Brain microvascular endothelial cell (primary cell): ENCODE data around the gene CDS2.

Experiments used
- DNase-seq: peaks from one replicate; pipeline ENCODE4 v3.0.0-alpha.2; 2020
- H3K27ac ChIP-seq: fragments of 250-450 bp; sonication (Bioruptor Pico); 2 replicates; pipeline ENCODE4 v1.5.1; 2020; ENCODE audit warnings: mild to moderate bottlenecking, moderate library complexity
- H3K27me3 ChIP-seq: fragments of 250-450 bp; sonication (Bioruptor Pico); replicated peaks from 2 replicates; pipeline ENCODE4 v1.5.1; 2020; ENCODE audit warnings: mild to moderate bottlenecking
- H3K36me3 ChIP-seq: fragments of 250-450 bp; sonication (Bioruptor Pico); replicated peaks from 2 replicates; pipeline ENCODE4 v1.5.1; 2020; ENCODE audit warnings: mild to moderate bottlenecking
- H3K4me3 ChIP-seq: 2 replicates; pipeline ENCODE4 v1.5.1; 2011; ENCODE audit warnings: low read depth, mild to moderate bottlenecking, control low read depth, low read length, moderate library complexity
- in situ Hi-C: cut with HindIII; loops from 2 replicates; pipeline ENCODE4 v1.10.0; 2017; ENCODE audit warnings: low sequenced_read_pairs, low pct_ligation_motif_present
- TF ChIP-seq, protein P1 (sequence below): IDR thresholded peaks from 2 replicates; pipeline ENCODE4 v1.5.1; 2011; ENCODE audit warnings: low read depth, mild to moderate bottlenecking, moderate library complexity, low read length, control low read depth, inconsistent platforms; ENCODE audit errors: missing control alignments

The CDS2 gene

DNA sequence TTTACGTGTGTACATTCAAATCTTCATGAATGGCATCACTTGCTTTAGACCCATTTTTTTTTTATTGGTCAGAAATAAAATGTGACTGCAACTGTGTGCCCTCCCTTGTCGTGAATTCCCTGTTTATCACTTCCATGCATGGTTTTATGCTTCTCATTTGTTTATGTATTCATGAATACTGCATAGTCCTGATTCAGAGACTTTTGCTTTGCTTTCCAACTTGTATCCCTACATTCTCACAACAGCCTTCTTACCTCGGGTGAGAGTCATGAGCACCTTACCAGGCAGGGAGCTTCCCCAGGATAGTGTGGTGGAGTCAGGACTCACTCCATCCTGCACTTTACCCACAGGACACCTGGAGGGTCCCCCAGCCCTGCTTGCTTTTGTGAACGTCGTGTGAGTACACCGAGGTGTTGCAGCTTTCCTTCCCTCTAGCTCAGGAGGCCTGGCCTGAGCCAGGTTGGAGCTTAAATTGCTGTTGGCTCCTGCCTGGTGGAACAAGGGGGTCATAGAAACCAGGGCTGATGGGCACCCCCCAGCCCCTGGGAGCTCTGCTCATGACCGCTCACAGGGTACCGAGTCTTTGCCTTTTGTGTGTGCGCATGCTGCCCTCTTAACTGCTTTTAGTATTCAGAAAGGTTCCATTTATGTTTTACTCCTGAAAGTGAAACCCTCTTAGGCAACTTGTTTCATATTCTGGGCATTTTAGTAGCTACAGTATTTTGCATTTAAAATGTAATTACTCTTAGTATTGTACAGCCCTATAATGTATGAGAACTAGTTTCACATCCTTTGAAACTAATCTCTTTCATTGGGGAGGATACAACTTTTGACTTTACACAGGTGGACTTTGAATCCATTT, 66.0 kb downstream of the CDS2 start:
- no peak for DNase-seq
- H3K4me3 ChIP-seq, result no peak overlapping the region
- peaks cover 5% of the 10 kb centered on the region for H3K36me3 ChIP-seq
- H3K27me3 ChIP-seq, result no peaks in the 10 kb centered on the region
- in situ Hi-C loops, result no loop called here
- H3K27ac ChIP-seq, result no peak overlapping the region
- TF ChIP-seq, protein P1, sequence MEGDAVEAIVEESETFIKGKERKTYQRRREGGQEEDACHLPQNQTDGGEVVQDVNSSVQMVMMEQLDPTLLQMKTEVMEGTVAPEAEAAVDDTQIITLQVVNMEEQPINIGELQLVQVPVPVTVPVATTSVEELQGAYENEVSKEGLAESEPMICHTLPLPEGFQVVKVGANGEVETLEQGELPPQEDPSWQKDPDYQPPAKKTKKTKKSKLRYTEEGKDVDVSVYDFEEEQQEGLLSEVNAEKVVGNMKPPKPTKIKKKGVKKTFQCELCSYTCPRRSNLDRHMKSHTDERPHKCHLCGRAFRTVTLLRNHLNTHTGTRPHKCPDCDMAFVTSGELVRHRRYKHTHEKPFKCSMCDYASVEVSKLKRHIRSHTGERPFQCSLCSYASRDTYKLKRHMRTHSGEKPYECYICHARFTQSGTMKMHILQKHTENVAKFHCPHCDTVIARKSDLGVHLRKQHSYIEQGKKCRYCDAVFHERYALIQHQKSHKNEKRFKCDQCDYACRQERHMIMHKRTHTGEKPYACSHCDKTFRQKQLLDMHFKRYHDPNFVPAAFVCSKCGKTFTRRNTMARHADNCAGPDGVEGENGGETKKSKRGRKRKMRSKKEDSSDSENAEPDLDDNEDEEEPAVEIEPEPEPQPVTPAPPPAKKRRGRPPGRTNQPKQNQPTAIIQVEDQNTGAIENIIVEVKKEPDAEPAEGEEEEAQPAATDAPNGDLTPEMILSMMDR, result no peak

DNA sequence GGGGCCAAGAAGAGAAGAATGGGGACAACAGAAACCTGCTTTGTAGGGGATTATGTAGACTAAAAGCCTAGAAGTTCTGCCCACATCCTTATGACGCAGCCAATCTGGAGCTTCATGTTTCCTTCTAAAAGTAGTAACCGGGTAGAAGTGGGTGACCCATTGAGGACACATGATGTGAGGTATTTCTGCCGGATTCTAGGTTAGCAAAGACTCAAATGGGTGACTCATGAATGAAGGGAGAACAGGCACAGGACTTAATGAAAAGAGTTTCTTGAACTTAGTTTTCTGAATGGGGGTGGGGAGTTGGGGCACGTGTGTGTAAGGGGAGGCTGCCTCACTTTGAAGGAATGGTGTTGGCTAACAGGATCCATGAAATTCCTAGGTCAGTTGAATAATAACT, 68.8 kb downstream of the CDS2 start:
- no peak overlapping the region for H3K4me3 ChIP-seq
- no peaks in the 10 kb centered on the region for H3K27me3 ChIP-seq
- peaks cover 7% of the 10 kb centered on the region for H3K36me3 ChIP-seq
- no peak overlapping the region for H3K27ac ChIP-seq
- DNase-seq, result peak; percentile 38
- in situ Hi-C loops, result no loop called here
- TF ChIP-seq, protein P1, result no peak

DNA sequence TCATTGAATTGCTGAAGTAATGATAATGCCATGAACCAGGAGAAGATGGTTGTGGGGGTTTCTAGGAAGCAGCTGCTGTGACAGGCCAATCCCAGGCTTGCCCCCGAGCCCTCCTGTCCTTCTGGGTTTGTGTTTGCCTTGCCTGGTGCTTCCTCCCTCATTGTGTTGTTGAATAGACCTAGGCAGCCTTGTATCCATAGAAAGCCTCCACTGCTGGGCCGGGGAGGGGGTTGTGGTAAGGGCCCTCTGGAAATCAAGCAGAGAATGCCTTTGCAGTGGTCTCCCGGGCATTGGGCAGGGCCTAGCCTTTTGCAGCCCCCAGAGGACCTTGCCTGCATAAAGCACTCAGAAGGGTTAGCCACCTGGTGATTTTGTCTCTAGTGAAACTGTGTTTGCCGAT, 69.3 kb downstream of the CDS2 start:
- in situ Hi-C loops, result no loop called here

DNA sequence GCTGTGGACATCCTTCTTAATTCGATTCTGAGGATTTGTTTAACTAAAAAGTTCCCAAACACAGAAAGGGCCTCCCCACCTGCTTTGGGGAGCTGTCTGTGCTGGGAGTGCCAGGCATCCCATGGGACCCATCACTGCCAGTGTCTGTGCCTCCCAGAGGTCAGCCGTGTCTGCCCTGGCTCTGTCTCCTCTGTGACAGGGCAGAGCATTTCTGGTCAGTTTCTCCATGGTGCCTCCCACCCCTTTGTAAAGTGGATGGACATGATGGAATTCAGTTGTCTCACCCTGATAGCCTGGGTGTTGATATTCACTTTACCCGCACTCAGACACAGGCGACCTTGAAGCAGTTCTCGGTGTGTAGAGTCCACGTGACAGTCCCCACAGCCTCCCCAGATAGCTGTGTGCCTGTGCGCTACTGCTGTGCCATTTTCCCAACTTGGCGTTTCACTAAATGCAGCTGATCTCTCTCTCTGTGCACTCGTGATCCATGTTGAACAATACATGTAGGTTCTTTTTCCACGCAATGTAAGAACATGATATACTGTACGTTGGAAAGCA, 70.5 kb downstream of the CDS2 start:
- no peak overlapping the region for H3K27ac ChIP-seq
- H3K36me3 ChIP-seq, result peaks cover 7% of the 10 kb centered on the region
- no peak overlapping the region for H3K4me3 ChIP-seq
- in situ Hi-C loops, result no loop called here
- no peak for DNase-seq
- TF ChIP-seq, protein P1, result no peak
- no peaks in the 10 kb centered on the region for H3K27me3 ChIP-seq

More for the DNA sequence above, 69.3 kb downstream of the CDS2 start:
- TF ChIP-seq, protein P1, result no peak
- Histone ChIP-seq H3K27me3 (no peaks in the 10 kb centered on the region), H3K4me3 (no peak overlapping the region), H3K36me3 (peaks cover 7% of the 10 kb centered on the region), H3K27ac (no peak overlapping the region)
- DNase-seq, result no peak

DNA sequence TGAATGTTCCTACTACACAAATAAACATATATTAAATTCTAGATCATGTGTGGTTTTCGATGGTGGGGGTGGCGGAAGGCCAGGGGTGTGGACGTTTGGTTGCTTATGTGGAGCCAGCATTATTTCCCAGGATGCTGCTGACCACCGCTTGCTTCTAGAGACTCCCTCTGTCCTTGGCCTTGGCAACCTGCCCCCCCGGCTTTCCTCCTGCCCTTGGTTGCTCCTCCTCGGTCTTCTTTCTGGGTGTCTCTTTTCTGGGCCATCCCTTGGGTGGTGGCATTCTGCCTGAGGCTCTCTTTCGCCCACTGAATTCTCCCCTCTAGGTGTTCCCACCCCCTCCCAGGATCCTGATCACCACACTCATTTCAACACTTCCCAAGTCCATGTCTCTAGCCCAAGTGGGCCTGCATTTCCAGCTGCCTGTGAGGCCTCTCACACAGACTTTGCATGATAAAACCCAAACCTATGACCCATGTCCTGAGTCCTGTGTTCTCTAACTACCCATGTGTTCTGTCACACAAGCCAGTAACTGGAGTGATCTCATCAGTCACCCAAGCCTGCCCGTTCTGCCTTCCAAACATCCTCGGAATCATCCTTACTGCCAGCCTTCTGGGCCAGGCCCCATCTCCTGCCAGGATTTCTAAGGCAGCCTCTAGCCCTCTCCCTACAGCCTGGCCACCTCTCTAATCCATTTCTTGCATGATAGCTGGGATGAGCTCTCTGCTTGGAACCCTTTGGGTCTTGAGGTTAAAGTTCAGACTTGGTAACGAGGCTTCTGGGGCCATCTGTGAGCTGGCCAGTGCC, 71.2 kb downstream of the CDS2 start:
- no peaks in the 10 kb centered on the region for H3K27me3 ChIP-seq
- H3K4me3 ChIP-seq, result no peak overlapping the region
- TF ChIP-seq, protein P1, result no peak
- no peak overlapping the region for H3K27ac ChIP-seq
- DNase-seq, result no peak
- H3K36me3 ChIP-seq, result peaks cover 5% of the 10 kb centered on the region
- in situ Hi-C loops, result no loop called here
